SK-N-MC (cell line): ENCODE results near the gene TMEM250.
A peak's percentile ranks its signal among the peaks of the same experiment; 100 is the strongest.

ENCODE experiments used
- DNase-seq: peaks from one replicate; pipeline ENCODE4 v3.0.0-alpha.2; 2011; ENCODE audit warnings: low read depth, low spot score
- H3K27ac ChIP-seq: fragments of 200-600 bp; sonication (generic); 2 replicates; pipeline ENCODE4 v1.5.1; 2016; ENCODE audit warnings: mixed run types
- H3K36me3 ChIP-seq: fragments of 200-600 bp; sonication (generic); 2 replicates; pipeline ENCODE4 v1.6.1; 2017; ENCODE audit warnings: antibody characterized with exemption, low read length, mixed read lengths; ENCODE audit not compliant: insufficient read depth
- H3K4me3 ChIP-seq: fragments of 200-600 bp; sonication (generic); 2 replicates; pipeline ENCODE4 v1.5.1; 2016
- H3K9ac ChIP-seq: fragments of 200-600 bp; sonication (generic); 2 replicates; pipeline ENCODE4 v1.8.0; 2017; ENCODE audit warnings: mixed run types, mixed read lengths; ENCODE audit not compliant: insufficient read length
- H3K9me3 ChIP-seq: fragments of 200-600 bp; sonication (generic); 2 replicates; pipeline ENCODE4 v1.6.1; 2017; ENCODE audit warnings: low read depth, mild to moderate bottlenecking, antibody characterized with exemption, low read length, moderate library complexity, mixed read lengths
- EZH2 ChIP-seq: fragments of 200-600 bp; sonication (generic); IDR thresholded peaks from one replicate; pipeline ENCODE4 v1.6.1; 2017; ENCODE audit warnings: antibody characterized with exemption
- FOXP2 ChIP-seq: optimal IDR thresholded peaks from 2 replicates; pipeline ENCODE3; 2011; ENCODE audit warnings: mild to moderate bottlenecking, moderate library complexity; ENCODE audit not compliant: insufficient read depth; ENCODE audit errors: extremely low read length, control extremely low read depth
- POLR2AphosphoS5 ChIP-seq: IDR thresholded peaks from 2 replicates; pipeline ENCODE4 v1.6.1; 2012; ENCODE audit warnings: mild to moderate bottlenecking, low read depth, low read length, borderline replicate concordance

The TMEM250 gene

GRCh38 chr9:136118320-136119060 is at the start of gene TMEM250:
TSS of gene TMEM250 (minus strand) at chr9:136118875. CDS start at chr9:136116900, 1,975 bp downstream.
- Histone ChIP-seq H3K27ac (peak within 1 kb of the TSS; percentile 75), H3K4me3 (peak within 1 kb of the TSS; percentile 95), H3K9ac (peak within 1 kb of the TSS; percentile 94), H3K36me3 (peaks cover 15% of the 10 kb centered on the region; the same call in 1 of the 2 replicates), H3K9me3 (no peaks in the 10 kb centered on the region)
- no peak for TF ChIP-seq EZH2
- TF ChIP-seq POLR2AphosphoS5, result peak; percentile 89
- DNase-seq, result peak; percentile 75

- H3K4me3 ChIP-seq, result no peak overlapping the region
- no peaks in the 10 kb centered on the region for H3K36me3 ChIP-seq
- no peak overlapping the region for H3K27ac ChIP-seq
- no peak for DNase-seq
- no peak overlapping the region for H3K9ac ChIP-seq
- TF ChIP-seq POLR2AphosphoS5, result no peak
- TF ChIP-seq EZH2, result no peak
- TF ChIP-seq FOXP2, result no peak
- peaks cover 3% of the 10 kb centered on the region; the same call in 1 of the 2 replicates for H3K9me3 ChIP-seq
Measured at GRCh38 chr9:136163248-136163850, 44.7 kb upstream of the TMEM250 start.

DNA sequence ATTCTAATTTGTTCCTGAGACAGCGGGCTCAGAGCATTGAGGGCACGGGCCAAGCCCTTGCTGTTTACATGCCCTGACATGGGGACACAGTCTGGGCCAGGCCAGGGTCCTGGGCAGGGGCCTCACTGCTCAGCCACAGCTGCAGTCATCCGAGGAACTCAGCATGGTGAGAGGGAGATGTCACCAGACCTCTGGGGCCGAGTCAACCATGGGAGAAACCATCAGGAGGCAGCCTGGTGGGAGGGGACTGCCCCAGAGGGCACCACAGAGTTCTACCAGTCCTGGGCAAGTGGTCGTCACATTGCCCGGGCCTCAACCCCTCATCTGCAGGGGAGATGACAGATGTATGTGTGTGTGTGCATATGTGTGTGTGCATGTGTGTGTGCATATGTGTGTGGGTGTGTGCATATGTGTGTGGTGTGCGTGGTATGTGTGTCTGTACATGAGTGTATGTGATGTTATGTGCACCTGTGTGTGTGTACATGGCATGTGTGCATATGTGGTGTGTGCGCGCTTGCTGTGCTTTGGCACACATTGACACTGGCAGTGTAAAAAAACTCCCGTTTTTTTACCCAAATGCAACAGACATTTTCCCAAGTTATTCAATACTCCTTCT is 42.4 kb upstream of the TMEM250 start:
- TF ChIP-seq EZH2 (no peak), FOXP2 (no peak), POLR2AphosphoS5 (no peak)
- no peak for DNase-seq

GRCh38 chr9:136160381-136160841 is 41.7 kb upstream of the TMEM250 start:
- H3K27ac ChIP-seq, result no peak overlapping the region
- H3K4me3 ChIP-seq, result no peak overlapping the region
- TF ChIP-seq POLR2AphosphoS5 (no peak), FOXP2 (no peak), EZH2 (no peak)
- H3K9ac ChIP-seq, result no peak overlapping the region
- H3K36me3 ChIP-seq, result no peaks in the 10 kb centered on the region
- DNase-seq, result no peak
- H3K9me3 ChIP-seq, result peaks cover 3% of the 10 kb centered on the region; the same call in 1 of the 2 replicates

More for the DNA sequence above, 42.4 kb upstream of the TMEM250 start:
- Histone ChIP-seq H3K9ac (no peak overlapping the region), H3K27ac (no peak overlapping the region), H3K9me3 (peaks cover 3% of the 10 kb centered on the region; the same call in 1 of the 2 replicates), H3K4me3 (no peak overlapping the region), H3K36me3 (no peaks in the 10 kb centered on the region)

GRCh38 chr9:136159851-136160250 is 41.2 kb upstream of the TMEM250 start:
- H3K4me3 ChIP-seq, result no peak overlapping the region
- peaks cover 3% of the 10 kb centered on the region; the same call in 1 of the 2 replicates for H3K9me3 ChIP-seq
- TF ChIP-seq FOXP2 (no peak), POLR2AphosphoS5 (no peak), EZH2 (no peak)
- H3K9ac ChIP-seq, result no peak overlapping the region
- H3K36me3 ChIP-seq, result no peaks in the 10 kb centered on the region
- no peak for DNase-seq
- H3K27ac ChIP-seq, result no peak overlapping the region

GRCh38 chr9:136157477-136158265 is 39.0 kb upstream of the TMEM250 start:
- Histone ChIP-seq H3K9me3 (no peaks in the 10 kb centered on the region), H3K36me3 (no peaks in the 10 kb centered on the region), H3K9ac (no peak overlapping the region), H3K4me3 (no peak overlapping the region), H3K27ac (no peak overlapping the region)
- no peak for TF ChIP-seq EZH2
- TF ChIP-seq POLR2AphosphoS5, result no peak
- TF ChIP-seq FOXP2, result no peak
- no peak for DNase-seq

DNA sequence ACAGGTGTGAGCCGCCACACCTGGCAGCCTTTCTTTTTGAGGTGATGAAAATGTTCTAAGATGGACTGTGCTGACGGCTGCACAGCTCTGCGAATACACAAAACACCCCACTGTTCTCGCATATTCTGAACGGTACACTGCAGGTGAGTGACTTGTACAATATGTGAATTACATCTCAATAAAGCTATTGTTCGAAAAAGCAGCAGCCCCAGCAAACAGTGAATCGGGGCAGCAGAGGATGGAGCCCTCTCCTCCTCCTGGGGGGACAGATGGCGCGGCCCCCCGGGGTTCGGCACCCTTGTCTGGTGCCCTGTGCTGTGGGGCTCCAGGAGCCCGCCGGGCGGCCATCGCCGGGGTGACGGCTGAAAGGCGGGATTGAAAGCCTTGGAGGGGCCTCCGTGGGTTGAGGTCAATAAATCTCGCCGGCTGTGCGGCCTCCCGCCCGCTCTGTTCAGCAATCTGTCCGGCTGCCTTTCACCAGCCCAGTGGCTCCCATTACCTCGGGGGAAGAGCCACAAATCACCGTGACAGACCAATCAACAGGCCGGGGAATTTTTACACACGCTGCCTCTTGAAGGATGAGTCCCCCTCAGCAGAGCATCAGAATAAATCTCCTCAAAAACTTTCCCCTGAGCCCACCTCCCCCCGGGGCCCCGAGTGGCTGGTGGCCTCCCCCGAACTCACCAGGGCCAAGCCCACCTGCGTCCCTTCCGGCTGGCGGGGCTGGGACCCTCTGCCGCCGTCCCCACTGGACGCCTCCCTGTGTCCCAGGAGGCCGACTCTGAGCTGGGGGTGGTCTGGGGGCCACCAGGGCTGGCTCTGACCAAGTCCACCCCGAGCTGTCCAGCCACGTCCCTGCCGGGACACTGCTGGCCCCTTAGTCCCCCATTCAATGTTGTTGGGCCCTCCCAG is 37.8 kb upstream of the TMEM250 start:
- Histone ChIP-seq H3K9me3 (no peaks in the 10 kb centered on the region), H3K4me3 (no peak overlapping the region), H3K9ac (no peak overlapping the region), H3K27ac (no peak overlapping the region), H3K36me3 (no peaks in the 10 kb centered on the region)
- no peak for DNase-seq
- TF ChIP-seq EZH2 (no peak), FOXP2 (no peak), POLR2AphosphoS5 (no peak)
